Measurements from ENCODE around the gene LYPD6B.

GRCh38 chr2:149064856-149065630 is 26.5 kb downstream of the LYPD6B start:
- TF ChIP-seq CTCF (conservative IDR thresholded peaks at IDR 0.05; ENCODE audit: low read depth, low read length) (no peak), EZH2 (IDR thresholded peaks at IDR 0.05; ENCODE audit: borderline replicate concordance, low read depth, low read length, poor library complexity, severe bottlenecking) (no peak)

Data from A673 (cell line).